Measurements from ENCODE around the gene PFAS. TPM values are rescaled to one million over a fixed set of nuclear protein-coding genes. Genes with fewer than 3 reads are reported as not detected.

PFAS gene
- total and polyA plus RNA-seq, 10 of the 15 experiments (the other 5 are each of a cell fraction or from before 2014, with no cell fraction given) = 13.9 to 122 (median 47.2) TPM

DNA sequence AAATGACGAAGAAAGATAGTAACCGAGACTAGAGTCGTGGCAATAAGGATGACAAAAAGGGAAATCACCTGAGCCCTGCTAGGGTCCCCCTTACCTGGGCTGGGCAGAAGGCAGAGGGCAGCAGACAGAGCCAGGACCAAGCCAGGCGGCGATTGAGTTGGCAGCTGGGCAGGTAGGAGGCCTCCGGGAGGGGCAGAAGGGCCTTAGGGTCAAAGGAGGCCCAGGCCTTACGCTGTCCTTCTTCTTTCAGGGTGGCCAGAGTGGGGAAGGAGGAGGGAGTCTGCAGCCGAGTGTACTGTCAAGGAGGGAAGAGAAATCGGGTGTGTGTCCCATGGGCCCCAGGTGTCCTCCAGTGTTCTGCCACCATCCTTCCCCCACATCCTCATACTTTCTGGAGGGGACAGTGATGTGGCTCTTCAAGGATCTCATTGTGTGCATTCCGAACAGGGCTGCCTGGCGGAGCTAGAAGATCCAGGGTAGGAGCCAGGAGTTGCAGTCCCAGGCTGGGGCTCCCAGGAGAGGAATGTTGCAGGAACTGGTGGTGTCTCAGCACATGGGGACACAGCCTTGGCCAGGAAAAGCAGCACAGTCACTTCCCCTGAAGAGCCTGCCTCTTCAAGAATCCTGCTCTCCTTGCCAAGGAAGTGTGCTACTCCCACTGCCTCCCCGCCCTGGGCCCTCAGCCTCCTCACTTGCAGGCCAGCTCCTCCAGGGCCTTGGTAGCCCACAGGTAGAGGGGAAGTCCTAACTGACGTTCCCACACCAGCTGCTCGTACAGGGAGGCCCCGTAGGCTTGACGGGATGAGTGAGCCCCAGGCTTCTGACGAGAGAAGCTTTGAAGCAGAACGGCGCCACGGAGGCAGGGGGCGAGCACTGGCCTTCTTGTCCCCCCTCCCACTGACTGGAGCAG, 14.5 kb upstream of the PFAS start:
- no peak overlapping the region for H3K9ac ChIP-seq (ENCODE audit: control insufficient read depth, insufficient read depth, low read length)
- BruUV-seq (replicated peaks) = no TSS peak
- no peak for ATAC-seq
- RAD21 ChIA-PET (ENCODE audit: unreplicated experiment) = no interaction called here
- no peak overlapping the region for H3K4me2 ChIP-seq (ENCODE audit: control insufficient read depth, insufficient read depth)
- no peaks in the 10 kb centered on the region for H3K4me1 ChIP-seq (ENCODE audit: control insufficient read depth, insufficient read depth, low read length)
- 88% methylated on average over 21 of the region's 21 CpGs for WGBS (ENCODE audit: insufficient coverage, insufficient replicate concordance, low lambda C conversion rate, missing lambda C conversion rate)
- no peak overlapping the region for H2AFZ ChIP-seq (ENCODE audit: control insufficient read depth, low read depth, low read length)
- intact Hi-C loops (cut with micrococcal nuclease; ENCODE audit: unreplicated experiment) (no loop called here), in situ Hi-C loops (cut with MboI) (no loop called here)
- no peaks in the 10 kb centered on the region for H3K9me3 ChIP-seq (replicated peaks; ENCODE audit: control insufficient read depth, insufficient read depth, low read length)
- CTCF ChIA-PET = interaction anchor here (0.5 to 1.5 kb wide), 3 partner anchors 11 to 1105 kb away, joined by 3 to 6 read pairs (median 3); no protein-coding TSS in a partner anchor
- no peak overlapping the region for H3K4me3 ChIP-seq
- H4K20me1 ChIP-seq (ENCODE audit: control insufficient read depth, insufficient read depth) = 0 out of 2 replicates have a peak, but pooled peaks cover 2% of the 10 kb centered on the region
- no peak overlapping the region for H3K27ac ChIP-seq (ENCODE audit: control insufficient read depth, insufficient read depth)
- peaks cover 35 to 52% of the 10 kb centered on the region in 2 experiments for H3K36me3 ChIP-seq (ENCODE audit: control insufficient read depth in 2 of 2, insufficient read depth in 2 of 2, low read length in 1 of 2)
- no peaks in the 10 kb centered on the region for H3K27me3 ChIP-seq (replicated peaks in 1 of 2; ENCODE audit: control insufficient read depth in 2 of 2, insufficient read depth in 2 of 2, low read length in 1 of 2)
- POLR2A ChIA-PET = interaction anchor here (0.6 to 1.0 kb wide), 2 partner anchors 13 to 72 kb away, joined by 3 read pairs; partner anchors contain the start of gene CTC1
- no peaks in the 10 kb centered on the region for H3K79me2 ChIP-seq (ENCODE audit: control insufficient read depth, insufficient read depth, low read length)
- no peak for DNase-seq (ENCODE audit: low read depth, low spot score)
- SMC1A ChIA-PET (ENCODE audit: uncharacterized antibody, unreplicated experiment) = interaction anchor here (1.6 kb wide), 1 partner anchor 12 kb away, joined by 7 read pairs; no protein-coding TSS in a partner anchor
- TF ChIP-seq BHLHE40 (IDR thresholded peaks at IDR 0.05; ENCODE audit: borderline replicate concordance in 1 of 2, low read depth in 2 of 2, low read length in 1 of 2) (no peak), TCF12 (IDR thresholded peaks at IDR 0.05; ENCODE audit: low read depth, low read length) (no peak), PAX5 (IDR thresholded peaks at IDR 0.05; ENCODE audit: borderline replicate concordance, low read depth, low read length) (no peak), EZH2 (IDR thresholded peaks at IDR 0.05; ENCODE audit: borderline replicate concordance, control insufficient read depth, low read depth, low read length) (no peak), SKIL (IDR thresholded peaks at IDR 0.05; ENCODE audit: low read depth, poor library complexity, severe bottlenecking) (no peak), PKNOX1 (IDR thresholded peaks at IDR 0.05) (no peak), SUPT20H (IDR thresholded peaks at IDR 0.05; ENCODE audit: borderline replicate concordance, control insufficient read depth, low read depth, low read length) (no peak), TARDBP (IDR thresholded peaks at IDR 0.05; ENCODE audit: borderline replicate concordance) (no peak), MYB (IDR thresholded peaks at IDR 0.05; ENCODE audit: borderline replicate concordance, low read depth, low read length) (no peak), SRF (IDR thresholded peaks at IDR 0.05; ENCODE audit: low read depth in 2 of 2, low read length in 2 of 2) (no peak), PAX8 (IDR thresholded peaks at IDR 0.05) (no peak), ELK1 (IDR thresholded peaks at IDR 0.05; ENCODE audit: low read depth, low read length) (no peak), TCF7 (IDR thresholded peaks at IDR 0.05; ENCODE audit: borderline replicate concordance) (no peak), HDAC6 (IDR thresholded peaks at IDR 0.05; ENCODE audit: unreplicated experiment) (no peak), ZNF24 (IDR thresholded peaks at IDR 0.05) (no peak)
- no peak for FAIRE-seq

Data from GM12878 (cell line).